ENCODE data around the gene MMP2.

Gene MMP2

DNA sequence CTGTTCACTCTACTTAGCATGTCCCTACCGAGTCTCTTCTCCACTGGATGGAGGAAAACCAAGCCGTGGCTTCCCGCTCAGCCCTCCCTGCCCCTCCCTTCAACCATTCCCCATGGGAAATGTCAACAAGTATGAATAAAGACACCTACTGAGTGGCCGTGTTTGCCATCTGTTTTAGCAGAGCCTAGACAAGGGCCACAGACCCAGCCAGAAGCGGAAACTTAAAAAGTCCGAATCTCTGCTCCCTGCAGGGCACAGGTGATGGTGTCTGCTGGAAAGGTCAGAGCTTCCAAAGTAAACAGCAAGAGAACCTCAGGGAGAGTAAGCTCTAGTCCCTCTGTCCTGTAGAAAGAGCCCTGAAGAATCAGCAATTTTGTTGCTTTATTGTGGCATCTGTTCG lies 27.1 kb downstream of the MMP2 start:
- TF ChIP-seq, protein P1, sequence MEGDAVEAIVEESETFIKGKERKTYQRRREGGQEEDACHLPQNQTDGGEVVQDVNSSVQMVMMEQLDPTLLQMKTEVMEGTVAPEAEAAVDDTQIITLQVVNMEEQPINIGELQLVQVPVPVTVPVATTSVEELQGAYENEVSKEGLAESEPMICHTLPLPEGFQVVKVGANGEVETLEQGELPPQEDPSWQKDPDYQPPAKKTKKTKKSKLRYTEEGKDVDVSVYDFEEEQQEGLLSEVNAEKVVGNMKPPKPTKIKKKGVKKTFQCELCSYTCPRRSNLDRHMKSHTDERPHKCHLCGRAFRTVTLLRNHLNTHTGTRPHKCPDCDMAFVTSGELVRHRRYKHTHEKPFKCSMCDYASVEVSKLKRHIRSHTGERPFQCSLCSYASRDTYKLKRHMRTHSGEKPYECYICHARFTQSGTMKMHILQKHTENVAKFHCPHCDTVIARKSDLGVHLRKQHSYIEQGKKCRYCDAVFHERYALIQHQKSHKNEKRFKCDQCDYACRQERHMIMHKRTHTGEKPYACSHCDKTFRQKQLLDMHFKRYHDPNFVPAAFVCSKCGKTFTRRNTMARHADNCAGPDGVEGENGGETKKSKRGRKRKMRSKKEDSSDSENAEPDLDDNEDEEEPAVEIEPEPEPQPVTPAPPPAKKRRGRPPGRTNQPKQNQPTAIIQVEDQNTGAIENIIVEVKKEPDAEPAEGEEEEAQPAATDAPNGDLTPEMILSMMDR (conservative IDR thresholded peaks at IDR 0.05; ENCODE audit: low read depth, low read length) = no peak
- H3K27ac ChIP-seq = no peak overlapping the region
- no peak overlapping the region for H2AFZ ChIP-seq (ENCODE audit: low read depth)
- no peak overlapping the region for H3K4me3 ChIP-seq (IDR thresholded peaks at IDR 0.05; ENCODE audit: insufficient read depth, low read depth, low read length)
- H3K27me3 ChIP-seq (ENCODE audit: insufficient read depth, low read depth) = no peaks in the 10 kb centered on the region
- no peaks in the 10 kb centered on the region for H4K20me1 ChIP-seq (ENCODE audit: insufficient read depth)
- no peak overlapping the region for H3K4me2 ChIP-seq
- no peaks in the 10 kb centered on the region for H3K79me2 ChIP-seq (ENCODE audit: insufficient read depth, low read depth)
- H3K9ac ChIP-seq = no peak overlapping the region
- peaks cover 9% of the 10 kb centered on the region for H3K4me1 ChIP-seq (ENCODE audit: low read depth, poor library complexity, severe bottlenecking)
- H3K36me3 ChIP-seq (ENCODE audit: insufficient read depth) = no peaks in the 10 kb centered on the region

GRCh38 chr16:55506708-55507107 lies 27.7 kb downstream of the MMP2 start:
- H4K20me1 ChIP-seq (ENCODE audit: insufficient read depth) = no peaks in the 10 kb centered on the region
- H3K4me3 ChIP-seq (IDR thresholded peaks at IDR 0.05; ENCODE audit: insufficient read depth, low read depth, low read length) = no peak overlapping the region
- no peak overlapping the region for H3K9ac ChIP-seq
- no peaks in the 10 kb centered on the region; the same call in 1 of the 2 replicates for H3K79me2 ChIP-seq (ENCODE audit: insufficient read depth, low read depth)
- H3K4me2 ChIP-seq = no peak overlapping the region
- H3K27me3 ChIP-seq (ENCODE audit: insufficient read depth, low read depth) = no peaks in the 10 kb centered on the region
- no peak overlapping the region for H2AFZ ChIP-seq (ENCODE audit: low read depth)
- peaks cover 9% of the 10 kb centered on the region for H3K4me1 ChIP-seq (ENCODE audit: low read depth, poor library complexity, severe bottlenecking)
- TF ChIP-seq, protein P1 (conservative IDR thresholded peaks at IDR 0.05; ENCODE audit: low read depth, low read length) = no peak
- no peak overlapping the region for H3K27ac ChIP-seq
- no peaks in the 10 kb centered on the region for H3K36me3 ChIP-seq (ENCODE audit: insufficient read depth)

- H3K4me1 ChIP-seq (ENCODE audit: low read depth, poor library complexity, severe bottlenecking) = peaks cover 9% of the 10 kb centered on the region
- H3K9ac ChIP-seq = peak overlapping the region; percentile 71; the same call in 1 of the 2 replicates
- TF ChIP-seq, protein P1 (conservative IDR thresholded peaks at IDR 0.05; ENCODE audit: low read depth, low read length) = no peak
- H3K79me2 ChIP-seq (ENCODE audit: insufficient read depth, low read depth) = no peaks in the 10 kb centered on the region; the same call in 1 of the 2 replicates
- no peak overlapping the region for H3K4me3 ChIP-seq (IDR thresholded peaks at IDR 0.05; ENCODE audit: insufficient read depth, low read depth, low read length)
- peak overlapping the region; percentile 61 for H3K4me2 ChIP-seq
- H3K27me3 ChIP-seq (ENCODE audit: insufficient read depth, low read depth) = no peaks in the 10 kb centered on the region
- H3K27ac ChIP-seq = no peak overlapping the region
- no peaks in the 10 kb centered on the region for H4K20me1 ChIP-seq (ENCODE audit: insufficient read depth)
- no peaks in the 10 kb centered on the region for H3K36me3 ChIP-seq (ENCODE audit: insufficient read depth)
- peak overlapping the region; percentile 93 for H2AFZ ChIP-seq (ENCODE audit: low read depth)
Observed at GRCh38 chr16:55508271-55508921, 29.4 kb downstream of the MMP2 start.

- no peaks in the 10 kb centered on the region for H3K36me3 ChIP-seq (ENCODE audit: insufficient read depth)
- TF ChIP-seq, protein P1 (conservative IDR thresholded peaks at IDR 0.05; ENCODE audit: low read depth, low read length) = no peak
- H3K4me2 ChIP-seq = peak within 1 kb of the TSS; percentile 61
- H3K27ac ChIP-seq = peak within 1 kb of the TSS; percentile 44
- H2AFZ ChIP-seq (ENCODE audit: low read depth) = peak within 1 kb of the TSS; percentile 93
- peak within 1 kb of the TSS; percentile 71; the same call in 1 of the 2 replicates for H3K9ac ChIP-seq
- H3K27me3 ChIP-seq (ENCODE audit: insufficient read depth, low read depth) = no peaks in the 10 kb centered on the region
- H4K20me1 ChIP-seq (ENCODE audit: insufficient read depth) = no peaks in the 10 kb centered on the region
- no peaks in the 10 kb centered on the region; the same call in 1 of the 2 replicates for H3K79me2 ChIP-seq (ENCODE audit: insufficient read depth, low read depth)
- no peak within 1 kb of the TSS for H3K4me3 ChIP-seq (IDR thresholded peaks at IDR 0.05; ENCODE audit: insufficient read depth, low read depth, low read length)
- peaks cover 9% of the 10 kb centered on the region for H3K4me1 ChIP-seq (ENCODE audit: low read depth, poor library complexity, severe bottlenecking)
Observed at GRCh38 chr16:55508941-55509931, 30.2 kb downstream of the MMP2 start, which contains the start of gene LPCAT2. LPCAT2 (plus strand) TSS chr16:55509072; CDS start chr16:55509182, 110 bp downstream.
